Neuron (in vitro differentiated cells): ENCODE measurements around the gene SPRED3.

ENCODE experiments used
- H2AFZ ChIP-seq: one replicate; pipeline ENCODE4 v1.6.1; 2013; ENCODE audit warnings: low read depth, mild to moderate bottlenecking, inconsistent platforms, low read length, moderate library complexity
- H3K27me3 ChIP-seq: one replicate; pipeline ENCODE4 v1.6.1; 2013; ENCODE audit warnings: low read length; ENCODE audit not compliant: insufficient read depth
- H3K36me3 ChIP-seq: one replicate; pipeline ENCODE4 v1.6.1; 2013; ENCODE audit warnings: low read length; ENCODE audit not compliant: insufficient read depth
- H3K4me1 ChIP-seq: one replicate; pipeline ENCODE4 v1.6.1; 2013; ENCODE audit warnings: low read length; ENCODE audit not compliant: insufficient read depth
- H3K4me3 ChIP-seq: 2 replicates; pipeline ENCODE4 v1.5.1; 2013; ENCODE audit warnings: mild to moderate bottlenecking, low read length, moderate library complexity
- H3K9me3 ChIP-seq: one replicate; pipeline ENCODE4 v1.6.1; 2013; ENCODE audit warnings: low read length

Gene SPRED3

DNA sequence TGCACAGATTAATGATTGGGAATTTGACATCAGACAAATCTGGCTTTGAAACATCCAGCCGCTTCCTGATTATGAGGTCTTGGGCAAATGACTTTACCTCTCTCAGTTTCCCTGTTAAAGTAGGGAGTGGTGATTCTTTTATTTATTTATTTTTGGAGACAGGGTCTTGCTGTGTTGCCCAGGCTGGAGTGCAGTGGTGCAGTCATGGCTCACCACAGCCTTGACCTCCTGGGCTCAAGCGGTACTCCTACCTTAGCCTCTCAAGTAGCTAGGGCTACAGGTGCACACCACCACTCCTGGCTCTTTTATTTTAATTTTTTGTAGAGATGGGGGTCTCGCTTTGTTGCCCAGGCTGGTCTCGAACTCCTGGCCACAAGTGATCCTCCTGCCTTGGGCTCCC is 11.4 kb upstream of the SPRED3 start:
- Histone ChIP-seq H3K9me3 (no peaks in the 10 kb centered on the region), H3K4me1 (peaks cover 14% of the 10 kb centered on the region), H3K4me3 (no peak overlapping the region), H3K27me3 (no peaks in the 10 kb centered on the region), H3K36me3 (peaks cover 38% of the 10 kb centered on the region), H2AFZ (no peak overlapping the region)

DNA sequence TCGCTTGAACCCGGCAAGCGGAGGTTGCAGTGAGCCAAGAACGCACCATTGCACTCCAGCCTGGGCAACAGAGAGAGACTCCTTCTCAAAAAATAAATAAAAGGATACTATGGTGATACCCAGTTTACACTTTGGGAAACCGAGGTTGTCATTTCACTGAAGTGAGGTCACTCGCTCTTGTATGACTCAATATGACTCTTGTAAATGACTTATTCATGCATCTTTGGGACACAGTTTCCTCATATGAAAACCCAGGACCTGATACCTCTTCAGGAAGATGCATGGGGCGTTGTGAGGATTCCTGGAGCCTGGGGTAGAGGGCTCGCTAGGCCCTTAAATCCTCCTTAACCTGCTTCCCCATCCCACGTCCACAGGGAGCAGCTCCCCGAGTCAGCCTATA is 9.6 kb upstream of the SPRED3 start:
- H3K27me3 ChIP-seq: no peaks in the 10 kb centered on the region
- H3K4me3 ChIP-seq: no peak overlapping the region
- H2AFZ ChIP-seq: no peak overlapping the region
- H3K4me1 ChIP-seq: peaks cover 14% of the 10 kb centered on the region
- peaks cover 54% of the 10 kb centered on the region for H3K36me3 ChIP-seq
- no peaks in the 10 kb centered on the region for H3K9me3 ChIP-seq

DNA sequence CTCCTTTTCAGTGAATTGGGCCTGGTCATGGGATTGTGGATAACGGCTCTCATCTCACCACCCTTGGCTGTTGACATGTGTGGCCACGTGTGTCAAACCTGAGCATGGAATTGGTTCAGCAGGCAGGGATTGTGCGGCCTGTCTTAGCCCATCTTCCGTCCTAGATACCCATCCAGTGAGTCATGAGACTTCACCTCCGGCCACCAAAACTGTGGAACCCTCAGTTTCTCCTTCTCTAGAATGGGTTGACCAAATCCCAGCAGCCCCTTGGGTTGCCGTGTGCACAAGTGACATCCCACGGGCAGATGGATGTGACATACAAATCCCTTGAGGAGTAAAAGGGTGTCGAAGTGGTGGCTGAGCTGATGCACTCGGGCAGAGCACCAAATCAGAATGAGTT is 7.4 kb upstream of the SPRED3 start:
- peaks cover 2% of the 10 kb centered on the region for H3K4me1 ChIP-seq

DNA sequence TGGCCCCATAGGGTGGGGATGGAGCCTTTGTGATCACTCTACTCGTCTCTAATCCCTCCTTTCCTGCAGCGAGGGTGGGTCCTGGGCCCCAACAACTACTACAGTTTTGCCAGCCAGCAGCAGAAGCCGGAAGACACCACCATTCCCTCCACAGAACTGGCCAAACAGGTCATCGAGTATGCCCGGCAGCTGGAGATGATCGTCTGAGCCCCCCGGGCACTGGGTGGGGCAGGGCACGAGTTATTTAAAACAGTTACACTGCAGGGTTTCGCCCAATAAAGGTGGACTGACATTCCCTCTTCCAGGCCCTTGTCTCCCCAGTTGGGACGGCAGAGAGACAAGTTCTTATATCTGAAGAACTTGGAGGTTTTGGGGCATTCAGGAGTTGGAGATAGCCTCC is 5.3 kb upstream of the SPRED3 start:
- no peaks in the 10 kb centered on the region for H3K4me1 ChIP-seq
- no peak overlapping the region for H3K4me3 ChIP-seq
- H3K9me3 ChIP-seq: no peaks in the 10 kb centered on the region
- H2AFZ ChIP-seq: no peak overlapping the region
- H3K27me3 ChIP-seq: no peaks in the 10 kb centered on the region
- peaks cover 55% of the 10 kb centered on the region for H3K36me3 ChIP-seq

More for the DNA sequence above, 7.4 kb upstream of the SPRED3 start:
- Histone ChIP-seq H3K27me3 (no peaks in the 10 kb centered on the region), H3K4me3 (no peak overlapping the region), H2AFZ (no peak overlapping the region), H3K9me3 (no peaks in the 10 kb centered on the region), H3K36me3 (peaks cover 65% of the 10 kb centered on the region)

DNA sequence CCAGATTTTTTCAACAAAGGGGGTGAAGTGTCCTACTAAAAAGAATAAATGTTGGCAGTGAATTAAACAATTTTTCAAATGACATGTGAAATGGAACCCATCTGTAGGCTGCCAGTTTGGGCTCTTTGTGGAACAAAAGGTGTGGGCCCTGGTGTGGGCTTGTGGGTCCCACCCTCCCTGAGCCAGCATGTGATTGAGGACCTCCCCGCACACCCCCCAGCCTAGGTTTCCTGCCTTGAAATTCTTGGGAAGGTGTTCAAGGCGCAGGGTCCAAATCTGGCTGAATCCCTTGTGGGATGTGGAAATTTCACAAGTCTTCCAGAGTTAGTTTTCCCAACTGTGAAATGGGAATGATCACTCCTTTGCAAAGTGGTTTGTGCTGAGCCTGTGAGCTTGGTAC is 4.8 kb upstream of the SPRED3 start:
- no peaks in the 10 kb centered on the region for H3K9me3 ChIP-seq
- H3K36me3 ChIP-seq: peaks cover 55% of the 10 kb centered on the region
- no peaks in the 10 kb centered on the region for H3K27me3 ChIP-seq
- no peaks in the 10 kb centered on the region for H3K4me1 ChIP-seq
- H2AFZ ChIP-seq: no peak overlapping the region
- no peak overlapping the region for H3K4me3 ChIP-seq

DNA sequence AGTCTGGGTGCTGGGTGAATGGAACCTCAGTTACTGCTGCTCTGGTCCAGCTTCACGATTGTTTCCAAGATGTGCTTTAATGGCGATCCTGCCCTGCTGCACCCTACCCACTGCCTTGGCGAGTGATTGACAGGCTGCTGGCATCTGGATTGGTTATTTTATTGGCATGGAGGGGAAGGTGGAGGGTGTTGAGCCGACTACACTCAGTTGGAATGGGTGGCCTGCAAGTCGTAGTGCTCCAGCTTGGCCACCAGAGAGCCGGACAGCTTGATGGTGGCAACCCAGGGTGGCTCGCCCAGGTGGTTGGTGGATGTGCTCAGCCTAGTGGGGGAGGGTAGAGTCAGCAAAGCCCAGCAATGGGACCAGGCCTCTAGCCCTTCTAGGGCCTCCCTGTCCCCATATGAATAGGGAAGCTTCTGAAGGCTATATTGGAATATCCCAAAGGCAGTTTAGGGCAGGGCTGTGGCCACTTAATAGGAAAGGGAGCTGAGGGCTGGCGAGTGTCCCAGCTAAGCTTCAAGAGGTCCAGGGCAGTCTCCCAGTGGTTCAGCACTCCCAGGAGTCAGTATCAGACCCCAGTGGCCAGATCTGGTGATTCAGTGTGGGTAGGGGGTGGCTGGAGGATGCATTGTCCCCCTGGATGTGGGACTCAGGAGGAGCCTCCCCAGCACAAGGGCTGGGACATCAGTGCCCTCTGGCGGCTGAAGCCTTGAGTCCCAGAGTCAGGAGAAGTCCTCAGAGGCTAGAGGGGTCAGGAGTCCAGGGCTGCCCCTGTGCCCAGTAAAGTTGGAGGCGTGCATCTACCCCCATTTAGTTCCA is 4.1 kb upstream of the SPRED3 start:
- H3K4me3 ChIP-seq: no peak overlapping the region
- H3K4me1 ChIP-seq: peaks cover under 1% of the 10 kb centered on the region
- peaks cover 54% of the 10 kb centered on the region for H3K36me3 ChIP-seq
- H3K27me3 ChIP-seq: no peaks in the 10 kb centered on the region
- H2AFZ ChIP-seq: no peak overlapping the region
- H3K9me3 ChIP-seq: no peaks in the 10 kb centered on the region

DNA sequence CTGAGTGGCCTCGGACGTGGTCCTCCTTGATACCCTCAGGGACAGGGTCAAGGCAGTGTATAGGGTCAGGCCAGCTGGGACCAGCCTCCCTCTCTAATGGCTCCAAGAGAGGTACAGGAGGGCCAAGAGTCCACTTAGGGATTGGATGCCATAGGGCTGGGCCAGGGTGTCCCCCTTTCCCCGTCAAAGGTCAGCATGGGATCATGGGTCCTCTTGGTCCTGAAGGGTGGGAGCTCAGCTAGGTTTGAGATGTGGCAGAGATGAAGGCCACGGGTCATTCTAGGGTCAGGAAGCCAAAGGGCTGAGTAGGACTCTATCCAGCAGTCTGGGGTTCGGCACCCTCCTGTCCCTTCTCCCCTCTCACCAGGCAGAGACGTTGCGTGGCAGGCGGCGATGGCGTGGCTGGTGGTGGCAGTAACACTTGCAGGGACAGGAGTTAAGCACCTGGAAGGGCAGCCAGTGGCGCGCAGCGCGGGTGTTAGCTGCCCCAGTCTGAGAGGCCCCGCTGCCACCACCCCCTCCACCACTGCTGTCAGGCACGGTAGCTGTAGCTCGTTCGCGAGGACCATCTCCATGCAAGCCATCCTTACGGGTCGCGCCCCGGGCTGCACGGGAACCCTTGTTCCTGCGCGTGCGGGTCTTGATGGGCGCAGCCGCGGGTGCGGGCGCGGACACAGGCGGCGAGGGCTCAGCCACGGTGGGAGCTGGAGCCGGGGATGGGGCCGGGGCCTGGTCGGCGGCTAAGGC is 3.3 kb upstream of the SPRED3 start:
- H3K4me1 ChIP-seq: peaks cover 2% of the 10 kb centered on the region
- H3K27me3 ChIP-seq: no peaks in the 10 kb centered on the region
- H3K9me3 ChIP-seq: no peaks in the 10 kb centered on the region
- peaks cover 50% of the 10 kb centered on the region for H3K36me3 ChIP-seq
- H3K4me3 ChIP-seq: no peak overlapping the region
- no peak overlapping the region for H2AFZ ChIP-seq

DNA sequence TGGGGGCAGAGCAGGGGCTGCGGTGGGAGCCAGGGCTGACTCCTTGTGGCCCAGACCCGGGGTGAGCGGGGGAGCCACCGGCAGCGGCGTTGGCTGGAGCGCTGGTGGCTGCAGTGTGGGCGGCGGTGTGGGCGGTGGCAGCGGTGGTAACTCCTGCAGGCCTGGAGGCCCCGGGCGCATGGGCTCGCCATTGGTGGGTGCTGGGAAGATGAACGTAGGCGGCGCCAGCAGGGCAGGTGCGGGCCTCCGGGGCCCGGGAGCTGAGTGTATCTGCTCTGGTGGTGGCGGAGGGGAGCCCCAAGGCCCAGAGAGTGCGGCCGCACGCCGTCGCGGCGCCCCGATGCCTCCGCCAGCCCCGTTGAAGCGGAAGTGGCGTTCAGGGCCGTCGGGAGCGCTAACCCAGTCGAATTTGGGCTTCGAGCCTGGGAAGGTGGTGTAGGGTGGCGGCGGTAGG is 2.7 kb upstream of the SPRED3 start:
- H3K4me1 ChIP-seq: peaks cover 2% of the 10 kb centered on the region
- H3K4me3 ChIP-seq: no peak overlapping the region
- no peaks in the 10 kb centered on the region for H3K9me3 ChIP-seq
- peaks cover 44% of the 10 kb centered on the region for H3K36me3 ChIP-seq
- H3K27me3 ChIP-seq: no peaks in the 10 kb centered on the region
- no peak overlapping the region for H2AFZ ChIP-seq

DNA sequence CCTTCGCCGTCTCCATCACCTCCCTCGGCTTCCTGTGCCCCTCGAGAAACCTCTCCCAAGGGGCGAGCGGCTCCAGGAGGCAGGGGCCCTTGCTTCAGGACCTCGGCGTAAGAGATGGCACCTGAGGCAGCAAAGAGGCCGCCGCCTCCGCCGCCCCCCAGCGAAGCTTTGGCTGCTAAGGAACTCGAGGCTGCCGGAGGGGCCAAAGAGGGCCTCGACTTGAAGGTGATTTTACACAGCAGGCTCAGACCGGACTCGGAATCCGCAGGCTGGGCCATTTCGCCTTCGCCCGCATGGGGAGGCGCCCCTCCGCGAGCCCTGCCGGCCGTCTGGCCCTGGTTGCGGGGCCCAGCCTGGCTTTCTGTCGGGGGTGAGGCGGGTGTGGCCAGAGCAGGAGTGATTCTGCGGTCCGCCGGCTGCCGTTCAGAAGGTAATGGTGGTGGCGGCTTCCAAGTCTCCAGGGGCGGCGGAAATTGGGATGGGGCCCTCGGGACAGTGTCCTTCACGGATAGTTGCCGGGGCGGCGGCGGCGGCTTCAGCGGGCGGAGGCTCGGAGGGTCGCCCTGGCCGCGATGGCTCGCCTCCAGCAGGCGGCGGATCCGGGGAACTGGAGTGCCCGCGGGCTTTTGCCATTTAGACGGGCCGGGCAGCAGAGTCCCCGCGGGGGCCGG is 2.1 kb upstream of the SPRED3 start:
- Histone ChIP-seq H2AFZ (no peak overlapping the region), H3K9me3 (no peaks in the 10 kb centered on the region), H3K4me3 (no peak overlapping the region), H3K36me3 (peaks cover 38% of the 10 kb centered on the region), H3K4me1 (peaks cover 2% of the 10 kb centered on the region), H3K27me3 (no peaks in the 10 kb centered on the region)

DNA sequence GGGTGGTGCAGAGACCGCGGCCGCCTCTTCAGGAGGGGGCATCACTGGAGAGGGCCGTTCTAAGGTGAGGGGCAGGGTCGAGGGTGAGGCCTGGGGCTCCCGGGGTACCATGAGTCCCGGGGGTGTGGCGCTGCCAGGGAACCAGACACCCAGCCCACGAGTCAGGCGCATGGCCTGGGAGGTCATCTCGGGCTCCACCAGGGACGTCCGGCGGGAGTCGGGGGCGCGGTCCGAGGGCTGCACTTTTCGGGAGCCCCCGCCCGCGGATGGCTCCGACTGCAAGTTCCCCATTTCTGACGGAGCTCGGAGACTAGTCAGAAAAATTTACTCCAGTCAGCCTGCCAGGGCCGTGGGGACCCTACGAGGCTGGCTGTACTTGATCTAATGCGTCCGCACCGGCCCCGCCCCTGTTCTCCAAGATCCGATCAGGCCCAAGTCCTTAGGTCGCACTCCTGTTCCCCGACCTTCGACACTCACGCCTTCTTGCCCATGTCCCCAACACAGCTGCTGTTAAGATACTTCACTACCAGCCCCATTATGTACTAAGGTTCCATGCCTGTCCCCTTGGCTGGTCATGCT is 1.4 kb upstream of the SPRED3 start:
- H3K27me3 ChIP-seq: no peaks in the 10 kb centered on the region
- peak overlapping the region; percentile 65 for H3K4me3 ChIP-seq
- H3K36me3 ChIP-seq: peaks cover 34% of the 10 kb centered on the region
- no peak overlapping the region for H2AFZ ChIP-seq
- H3K4me1 ChIP-seq: peaks cover 2% of the 10 kb centered on the region
- H3K9me3 ChIP-seq: no peaks in the 10 kb centered on the region

DNA sequence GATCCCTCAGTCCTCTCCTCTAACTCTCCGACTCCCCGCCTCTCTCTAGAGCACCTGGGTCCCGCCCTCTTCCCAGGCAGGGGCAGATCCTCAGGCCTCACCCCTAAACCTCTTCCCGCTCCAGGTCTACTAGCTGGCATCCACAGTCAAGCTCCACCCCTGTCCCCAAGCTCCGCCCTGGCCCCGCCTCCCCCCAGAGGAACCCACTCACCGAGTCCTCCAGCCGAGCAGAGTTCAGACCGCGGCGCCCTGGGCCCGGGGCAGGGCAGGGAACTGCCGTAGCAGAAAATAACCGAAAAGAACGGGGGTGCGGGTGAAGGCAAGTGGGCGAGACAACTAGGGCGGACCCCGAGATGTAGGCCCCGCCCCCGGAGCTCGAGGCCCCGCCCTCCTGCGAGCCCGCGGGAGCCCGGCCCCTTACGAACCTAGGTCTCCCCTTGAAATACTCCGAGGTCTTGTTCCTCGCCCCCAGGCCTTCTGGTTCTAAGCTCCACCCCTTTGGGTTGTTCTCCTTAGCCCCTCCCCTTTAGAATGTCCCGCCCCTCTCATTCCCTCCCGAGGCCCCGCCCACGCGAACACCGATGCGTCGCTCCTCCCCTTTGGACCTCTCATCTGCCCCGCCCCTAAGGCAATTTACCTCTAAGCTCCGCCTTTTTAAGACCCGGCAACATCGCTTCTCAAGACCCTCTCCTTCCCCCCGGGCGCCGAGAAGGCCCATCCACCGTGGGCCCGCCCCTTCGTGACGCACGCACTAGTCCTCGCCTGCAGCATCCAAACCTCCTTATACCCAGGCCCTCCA is 748 bp upstream of the SPRED3 start, which contains the start of gene GGN:
TSS of gene GGN (minus strand) at position 485 of the 799 bp plus-strand sequence. CDS start 773 bp downstream, outside the sequence.
- Histone ChIP-seq H2AFZ (peak within 1 kb of the TSS; percentile 59), H3K4me3 (peak within 1 kb of the TSS; percentile 65), H3K36me3 (peaks cover 35% of the 10 kb centered on the region), H3K27me3 (no peaks in the 10 kb centered on the region), H3K4me1 (peaks cover 2% of the 10 kb centered on the region), H3K9me3 (no peaks in the 10 kb centered on the region)
